OCI-LY7 (cell line): Measurements from ENCODE around the gene IGFN1.

Experiments used
- CTCF ChIP-seq: fragments of 200-600 bp; sonication (generic); conservative IDR thresholded peaks from 2 replicates; pipeline ENCODE4 v1.5.1; 2014; ENCODE audit warnings: mild to moderate bottlenecking, antibody characterized with exemption, low read length, moderate library complexity, mixed read lengths
- EZH2phosphoT487 ChIP-seq: fragments of 200-600 bp; sonication (generic); IDR thresholded peaks from 2 replicates; pipeline ENCODE4 v1.6.1; 2018; ENCODE audit warnings: low read depth, borderline replicate concordance, mild to moderate bottlenecking, mixed run types, antibody characterized with exemption, low read length, moderate library complexity, mixed read lengths

DNA sequence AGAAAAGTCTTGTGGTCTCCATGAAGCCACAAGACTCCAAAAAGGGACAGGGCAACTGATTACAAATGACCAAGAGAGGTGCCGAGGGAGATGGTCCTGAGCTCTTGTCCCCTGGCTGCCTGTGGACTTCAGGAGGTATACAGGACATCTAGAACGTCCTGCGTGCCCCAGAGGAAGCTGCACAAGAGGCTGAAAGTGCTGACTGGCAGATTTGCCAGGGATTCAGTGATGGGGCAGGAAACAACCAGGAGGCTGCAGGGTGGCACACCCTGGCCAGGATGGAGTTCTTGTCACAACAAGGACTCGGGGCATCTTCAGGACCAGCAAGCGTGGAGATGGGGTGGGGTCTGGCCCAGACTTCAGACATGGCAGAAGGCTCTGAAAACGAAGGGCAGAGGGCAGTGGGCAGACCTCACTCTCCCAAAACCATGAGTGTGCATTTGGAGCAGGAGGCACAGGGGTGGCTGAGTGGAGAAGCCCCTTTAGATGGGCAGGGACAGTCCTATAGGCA is 79.3 kb downstream of the IGFN1 start:
- TF ChIP-seq CTCF (no peak), EZH2phosphoT487 (no peak)
